GM12878 (cell line): ENCODE measurements around the gene SLC5A2. TPM values are rescaled to one million over a fixed set of nuclear protein-coding genes. Genes with fewer than 3 reads are reported as not detected.

Experiments
- ATAC-seq: fragments of 200-7000 bp; cut with Tn5 transposase; 3 replicates; pipeline ENCODE4 v1.9.1; 2020; ENCODE audit warnings: mild to moderate bottlenecking, moderate library complexity
- BruUV-seq: library from RNA; stranded (reverse); fragments of 400-500 nt; replicated peaks from 2 replicates; lab custom pipeline; 2021; lab: Mats Ljungman, UMichigan
- CTCF ChIA-PET: fragments of 300-600 bp; sonication (Branson Sonifier 250); formaldehyde crosslinking; extraction: SDS; loops from one replicate; lab custom pipeline; 2021; ENCODE audit warnings: inconsistent platforms; lab: Yijun Ruan, JAX
- POLR2A ChIA-PET: fragments of 350-600 bp; formaldehyde crosslinking; extraction: SDS; loops from one replicate; lab custom pipeline; 2021; ENCODE audit warnings: inconsistent platforms; lab: Charles Lee
- RAD21 ChIA-PET: fragments of 300-600 bp; sonication (Branson Sonifier 250); formaldehyde crosslinking; loops from one replicate; lab custom pipeline; 2023; ENCODE audit warnings: antibody characterized with exemption; ENCODE audit not compliant: unreplicated experiment; lab: Charles Lee
- SMC1A ChIA-PET: fragments of 300-600 bp; sonication (Branson Sonifier 250); formaldehyde crosslinking; loops from one replicate; lab custom pipeline; 2023; ENCODE audit not compliant: unreplicated experiment, uncharacterized antibody; lab: Charles Lee
- DNase-seq: peaks from one replicate; pipeline ENCODE4 v3.0.0-alpha.2; 2011; ENCODE audit warnings: low read depth, low spot score
- FAIRE-seq: peaks from 3 replicates; lab custom pipeline; 2011; peaks lifted over from hg19 to GRCh38; lab: Jason Lieb, UNC
- H2AFZ ChIP-seq: 2 replicates; pipeline ENCODE4 v1.6.0; 2011; ENCODE audit warnings: low read depth, low read length, control low read depth; ENCODE audit not compliant: control insufficient read depth
- H3K27ac ChIP-seq: 2 replicates; pipeline ENCODE4 v1.5.1; 2011; ENCODE audit warnings: control low read depth; ENCODE audit not compliant: control insufficient read depth, insufficient read depth
- H3K27me3 ChIP-seq, 2 experiments: replicated peaks in 1 of 2; 2 replicates each; pipeline versions ENCODE4 v1.6.0 to v1.6.1; 2011; ENCODE audit warnings: low read length in 1 of 2; ENCODE audit not compliant: control insufficient read depth in 2 of 2, insufficient read depth in 2 of 2
- H3K36me3 ChIP-seq, 2 experiments: 2 replicates each; pipeline ENCODE4 v1.5.1; 2011; ENCODE audit warnings: low read length in 1 of 2; ENCODE audit not compliant: control insufficient read depth in 2 of 2, insufficient read depth in 2 of 2
- H3K4me1 ChIP-seq: 2 replicates; pipeline ENCODE4 v1.6.1; 2011; ENCODE audit warnings: mild to moderate bottlenecking, low read length, moderate library complexity, mixed read lengths; ENCODE audit not compliant: control insufficient read depth, insufficient read depth
- H3K4me2 ChIP-seq: 2 replicates; pipeline ENCODE4 v1.6.0; 2011; ENCODE audit warnings: control low read depth; ENCODE audit not compliant: control insufficient read depth, insufficient read depth
- H3K4me3 ChIP-seq: fragments of 200-600 bp; sonication (generic); 2 replicates; pipeline ENCODE4 v1.5.1; 2016
- H3K79me2 ChIP-seq: 2 replicates; pipeline ENCODE4 v1.6.0; 2011; ENCODE audit warnings: low read length; ENCODE audit not compliant: control insufficient read depth, insufficient read depth
- H3K9ac ChIP-seq: 2 replicates; pipeline ENCODE4 v1.8.0; 2011; ENCODE audit warnings: low read length, control low read depth, mixed read lengths; ENCODE audit not compliant: control insufficient read depth, insufficient read depth
- H3K9me3 ChIP-seq: replicated peaks from 3 replicates; pipeline ENCODE4 v1.5.1; 2011; ENCODE audit warnings: mild to moderate bottlenecking, low read length; ENCODE audit not compliant: control insufficient read depth, insufficient read depth
- H4K20me1 ChIP-seq: 2 replicates; pipeline ENCODE4 v1.6.0; 2011; ENCODE audit not compliant: control insufficient read depth, insufficient read depth
- ATF7 ChIP-seq: fragments of 450-650 bp; IDR thresholded peaks from 2 replicates; pipeline ENCODE4 v1.6.1; 2016; ENCODE audit warnings: low read depth, mild to moderate bottlenecking
- E4F1 ChIP-seq: fragments of 450-650 bp; IDR thresholded peaks from 2 replicates; pipeline ENCODE4 v1.6.1; 2018; ENCODE audit warnings: borderline replicate concordance, mild to moderate bottlenecking; ENCODE audit not compliant: partially characterized antibody
- ESRRA ChIP-seq: IDR thresholded peaks from 2 replicates; pipeline ENCODE4 v1.6.1; 2012; ENCODE audit warnings: mild to moderate bottlenecking, low read length, improper control_type of control experiment
- GABPA ChIP-seq: IDR thresholded peaks from 2 replicates; pipeline ENCODE4 v1.6.1; 2014; ENCODE audit warnings: antibody characterized with exemption, low read depth, mild to moderate bottlenecking, inconsistent platforms
- NFXL1 ChIP-seq: fragments of 450-650 bp; IDR thresholded peaks from 2 replicates; pipeline ENCODE4 v1.6.1; 2017; ENCODE audit warnings: antibody characterized with exemption, mild to moderate bottlenecking, borderline replicate concordance
- NR2C2 ChIP-seq: IDR thresholded peaks from 2 replicates; pipeline ENCODE4 v1.6.1; 2011; ENCODE audit warnings: borderline replicate concordance, low read depth; ENCODE audit not compliant: control insufficient read depth, insufficient read length
- PKNOX1 ChIP-seq: fragments of 450-650 bp; IDR thresholded peaks from 2 replicates; pipeline ENCODE4 v1.6.1; 2016; ENCODE audit warnings: mild to moderate bottlenecking
- SRF ChIP-seq, 2 experiments: IDR thresholded peaks; 2 replicates each; pipeline ENCODE4 v1.6.1; 2011; ENCODE audit warnings: low read depth in 2 of 2, low read length in 2 of 2, mild to moderate bottlenecking in 1 of 2, moderate library complexity in 1 of 2
- WGBS: methylation state at CpG from one replicate; pipeline ENCODE4 v1.1.6; 2016; ENCODE audit warnings: low lambda C conversion rate; ENCODE audit not compliant: insufficient replicate concordance, insufficient coverage; ENCODE audit errors: missing lambda C conversion rate; 5-methylcytosine and 5-hydroxymethylcytosine counted together
- in situ Hi-C: fragments of 300-500 bp; cut with MboI; formaldehyde crosslinking; loops from 9 replicates; pipeline ENCODE4 v1.14.3; 2018; ENCODE audit warnings: mixed read lengths
- intact Hi-C: fragments of 100-400 bp; cut with micrococcal nuclease; formaldehyde crosslinking; loops from one replicate; pipeline ENCODE4 v1.14.2; 2022; ENCODE audit not compliant: unreplicated experiment
- polyA plus RNA-seq, 11 experiments: library from polyadenylated mRNA; depleted of rRNA in 4 of 11; unstranded in 6 of 11; stranded (reverse) in 5 of 11; fragments of >200 nt; fragmentation: Nextera tagmentation in 4 of 11; fragmentation: Illumina TruSeq in 1 of 11; extraction: Ambion mirVana in 4 of 11; extraction: Trizol in 1 of 11; gene quantifications; 1 replicate in 1 of 11; 2 replicates in 10 of 11; pipeline versions ENCODE4 v1.2.1 to v1.2.3, GENCODE V29; 2011 to 2016; ENCODE audit warnings: inconsistent platforms in 2 of 11, missing spikeins in 2 of 11, low read depth in 1 of 11
- total RNA-seq, 4 experiments: library from RNA; depleted of rRNA in 3 of 4; stranded (reverse); fragments of >200 nt in 3 of 4; fragmentation: Illumina TruSeq in 1 of 4; extraction: Trizol in 1 of 4; gene quantifications; 2 replicates each; pipeline versions ENCODE4 v1.2.1 to v1.2.3, GENCODE V29; 2013 to 2021
- TF ChIP-seq, protein P1 (sequence below): fragments of 450-650 bp; IDR thresholded peaks from 2 replicates; pipeline ENCODE4 v1.6.1; 2017; ENCODE audit warnings: mild to moderate bottlenecking, moderate library complexity

SLC5A2 gene
- total and polyA plus RNA-seq, 10 of the 15 experiments (the other 5 are each of a cell fraction or from before 2014, with no cell fraction given), result 3.6 to 4.8 (median 4.4) TPM; not detected in 6

- no peaks in the 10 kb centered on the region for H4K20me1 ChIP-seq
- no peak overlapping the region for H3K4me2 ChIP-seq
- H3K27me3 ChIP-seq, result no peaks in the 10 kb centered on the region
- no peak for ATAC-seq
- no peak overlapping the region for H3K9ac ChIP-seq
- POLR2A ChIA-PET, result no interaction called here
- TF ChIP-seq, protein P1, sequence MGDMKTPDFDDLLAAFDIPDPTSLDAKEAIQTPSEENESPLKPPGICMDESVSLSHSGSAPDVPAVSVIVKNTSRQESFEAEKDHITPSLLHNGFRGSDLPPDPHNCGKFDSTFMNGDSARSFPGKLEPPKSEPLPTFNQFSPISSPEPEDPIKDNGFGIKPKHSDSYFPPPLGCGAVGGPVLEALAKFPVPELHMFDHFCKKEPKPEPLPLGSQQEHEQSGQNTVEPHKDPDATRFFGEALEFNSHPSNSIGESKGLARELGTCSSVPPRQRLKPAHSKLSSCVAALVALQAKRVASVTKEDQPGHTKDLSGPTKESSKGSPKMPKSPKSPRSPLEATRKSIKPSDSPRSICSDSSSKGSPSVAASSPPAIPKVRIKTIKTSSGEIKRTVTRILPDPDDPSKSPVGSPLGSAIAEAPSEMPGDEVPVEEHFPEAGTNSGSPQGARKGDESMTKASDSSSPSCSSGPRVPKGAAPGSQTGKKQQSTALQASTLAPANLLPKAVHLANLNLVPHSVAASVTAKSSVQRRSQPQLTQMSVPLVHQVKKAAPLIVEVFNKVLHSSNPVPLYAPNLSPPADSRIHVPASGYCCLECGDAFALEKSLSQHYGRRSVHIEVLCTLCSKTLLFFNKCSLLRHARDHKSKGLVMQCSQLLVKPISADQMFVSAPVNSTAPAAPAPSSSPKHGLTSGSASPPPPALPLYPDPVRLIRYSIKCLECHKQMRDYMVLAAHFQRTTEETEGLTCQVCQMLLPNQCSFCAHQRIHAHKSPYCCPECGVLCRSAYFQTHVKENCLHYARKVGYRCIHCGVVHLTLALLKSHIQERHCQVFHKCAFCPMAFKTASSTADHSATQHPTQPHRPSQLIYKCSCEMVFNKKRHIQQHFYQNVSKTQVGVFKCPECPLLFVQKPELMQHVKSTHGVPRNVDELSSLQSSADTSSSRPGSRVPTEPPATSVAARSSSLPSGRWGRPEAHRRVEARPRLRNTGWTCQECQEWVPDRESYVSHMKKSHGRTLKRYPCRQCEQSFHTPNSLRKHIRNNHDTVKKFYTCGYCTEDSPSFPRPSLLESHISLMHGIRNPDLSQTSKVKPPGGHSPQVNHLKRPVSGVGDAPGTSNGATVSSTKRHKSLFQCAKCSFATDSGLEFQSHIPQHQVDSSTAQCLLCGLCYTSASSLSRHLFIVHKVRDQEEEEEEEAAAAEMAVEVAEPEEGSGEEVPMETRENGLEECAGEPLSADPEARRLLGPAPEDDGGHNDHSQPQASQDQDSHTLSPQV, result no peak
- TF ChIP-seq ESRRA (no peak), NFXL1 (no peak), ATF7 (no peak), E4F1 (no peak), PKNOX1 (no peak), SRF (IDR thresholded peaks at IDR 0.05; ENCODE audit: low read depth in 2 of 2, low read length in 2 of 2) (no peak), GABPA (no peak), NR2C2 (no peak)
- TF ChIP-seq, all 136 proteins: peak for 0
- SMC1A ChIA-PET, result no interaction called here
- in situ Hi-C loops, result loop anchor here (5.0 kb wide), 1 partner anchor 51 kb away; no protein-coding TSS in a partner anchor
- RAD21 ChIA-PET, result no interaction called here
- FAIRE-seq (no peak), DNase-seq (no peak)
- Histone ChIP-seq H3K79me2 (no peaks in the 10 kb centered on the region), H2AFZ (no peak overlapping the region), H3K4me3 (no peak overlapping the region), H3K36me3 (no peaks in the 10 kb centered on the region), H3K9me3 (no peaks in the 10 kb centered on the region; the same call in 2 of the 3 replicates), H3K4me1 (no peaks in the 10 kb centered on the region), H3K27ac (no peak overlapping the region)
- intact Hi-C loops, result no loop called here
- CTCF ChIA-PET, result no interaction called here
- no TSS peak for BruUV-seq
- WGBS, result 58% methylated on average over 3 of the region's 3 CpGs
Measured at GRCh38 chr16:31521368-31521767, 38.4 kb downstream of the SLC5A2 start.
